ENCODE data around the gene STXBP6.

The STXBP6 gene

DNA sequence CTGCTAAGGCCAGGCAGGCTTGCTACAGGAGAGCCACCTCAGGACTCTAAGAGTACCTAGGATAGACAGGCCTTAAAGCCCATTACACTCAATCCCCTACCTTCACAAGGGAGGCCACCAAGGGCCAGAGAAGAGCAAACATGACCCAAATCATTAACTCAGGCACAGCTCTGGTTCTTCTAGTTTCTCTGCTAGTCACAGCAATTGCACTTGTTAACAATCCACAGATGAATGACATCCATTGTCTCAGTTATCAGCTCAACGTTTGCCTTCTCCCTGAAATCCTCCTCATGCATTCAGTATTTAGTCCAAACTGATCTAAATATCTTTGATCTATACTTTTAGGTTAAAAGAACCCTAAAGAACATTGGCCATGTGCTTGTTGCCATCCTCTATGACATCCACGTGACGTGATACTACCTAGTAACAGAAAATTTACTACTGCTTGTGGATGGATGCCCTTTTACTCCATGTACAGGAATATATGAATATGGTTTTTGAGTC lies 164.5 kb downstream of the STXBP6 start:
- Histone ChIP-seq H3K27me3 (no peaks in the 10 kb centered on the region), H3K4me1 (no peaks in the 10 kb centered on the region), H3K4me3 (ENCODE audit: low read depth, low read length) (no peak overlapping the region), H3K36me3 (no peaks in the 10 kb centered on the region), H3K9me3 (no peaks in the 10 kb centered on the region)
- DNase-seq: no peak
- TF ChIP-seq, protein P1, sequence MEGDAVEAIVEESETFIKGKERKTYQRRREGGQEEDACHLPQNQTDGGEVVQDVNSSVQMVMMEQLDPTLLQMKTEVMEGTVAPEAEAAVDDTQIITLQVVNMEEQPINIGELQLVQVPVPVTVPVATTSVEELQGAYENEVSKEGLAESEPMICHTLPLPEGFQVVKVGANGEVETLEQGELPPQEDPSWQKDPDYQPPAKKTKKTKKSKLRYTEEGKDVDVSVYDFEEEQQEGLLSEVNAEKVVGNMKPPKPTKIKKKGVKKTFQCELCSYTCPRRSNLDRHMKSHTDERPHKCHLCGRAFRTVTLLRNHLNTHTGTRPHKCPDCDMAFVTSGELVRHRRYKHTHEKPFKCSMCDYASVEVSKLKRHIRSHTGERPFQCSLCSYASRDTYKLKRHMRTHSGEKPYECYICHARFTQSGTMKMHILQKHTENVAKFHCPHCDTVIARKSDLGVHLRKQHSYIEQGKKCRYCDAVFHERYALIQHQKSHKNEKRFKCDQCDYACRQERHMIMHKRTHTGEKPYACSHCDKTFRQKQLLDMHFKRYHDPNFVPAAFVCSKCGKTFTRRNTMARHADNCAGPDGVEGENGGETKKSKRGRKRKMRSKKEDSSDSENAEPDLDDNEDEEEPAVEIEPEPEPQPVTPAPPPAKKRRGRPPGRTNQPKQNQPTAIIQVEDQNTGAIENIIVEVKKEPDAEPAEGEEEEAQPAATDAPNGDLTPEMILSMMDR (IDR thresholded peaks at IDR 0.05; ENCODE audit: low read depth, low read length): no peak

DNA sequence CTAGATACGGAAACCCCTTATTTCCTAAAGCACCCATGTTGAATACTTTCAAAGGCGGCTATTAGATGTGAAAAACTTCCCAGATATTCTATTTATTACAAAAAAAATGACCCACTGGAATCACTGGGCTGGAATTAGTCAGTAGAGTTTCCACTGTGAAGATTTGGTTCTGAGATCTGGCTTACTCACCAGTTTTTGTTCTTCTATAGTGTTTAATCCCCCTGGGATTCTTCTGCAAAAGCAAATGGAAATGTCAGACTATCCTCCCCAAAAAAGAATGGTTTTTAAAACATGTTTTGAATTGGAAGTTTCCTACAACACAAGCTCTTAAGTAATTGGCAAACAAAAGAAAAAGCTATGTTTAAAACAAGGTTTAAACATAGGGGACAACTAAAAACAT lies 166.4 kb downstream of the STXBP6 start:
- no peaks in the 10 kb centered on the region for H3K9me3 ChIP-seq
- no peak overlapping the region for H3K4me3 ChIP-seq (ENCODE audit: low read depth, low read length)
- TF ChIP-seq, protein P1 (IDR thresholded peaks at IDR 0.05; ENCODE audit: low read depth, low read length): no peak
- H3K36me3 ChIP-seq: no peaks in the 10 kb centered on the region
- no peaks in the 10 kb centered on the region for H3K4me1 ChIP-seq
- no peaks in the 10 kb centered on the region for H3K27me3 ChIP-seq
- DNase-seq: no peak

DNA sequence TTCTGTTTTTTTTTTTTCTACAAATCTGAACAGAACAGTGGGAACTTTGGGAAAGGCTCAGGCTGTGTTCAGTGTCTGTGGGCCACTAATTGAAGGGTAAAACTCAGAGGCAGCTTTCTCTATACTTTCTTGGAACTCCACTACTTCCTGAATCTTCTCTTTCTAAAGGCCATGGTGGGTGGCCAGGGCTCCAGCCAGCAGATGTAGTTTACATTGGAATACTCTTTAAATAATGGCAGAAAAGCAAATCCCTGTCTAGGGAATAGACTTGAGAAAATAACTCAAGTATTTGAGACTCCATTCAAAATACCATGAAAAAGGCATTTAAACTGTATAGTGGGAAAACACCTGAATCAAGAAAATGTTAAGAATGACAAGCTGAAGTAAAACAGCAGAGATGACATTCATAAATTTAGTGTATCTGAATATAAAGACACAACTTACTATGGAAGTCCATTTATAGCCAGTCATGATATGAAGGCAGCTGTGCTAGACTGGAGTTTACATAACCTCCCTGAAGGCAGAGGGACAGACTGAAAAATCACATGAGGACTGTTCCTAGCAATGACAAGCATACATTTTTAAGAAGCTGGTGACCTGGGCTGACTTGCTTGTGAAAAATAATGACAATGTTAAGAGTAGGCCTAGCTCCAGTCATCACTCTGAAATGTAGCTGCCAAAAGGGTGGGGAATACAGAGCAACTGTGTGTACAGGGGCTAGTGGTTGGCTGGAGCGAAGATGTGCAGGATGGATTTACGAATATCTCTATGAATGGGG lies 168.6 kb downstream of the STXBP6 start:
- Histone ChIP-seq H3K9me3 (no peaks in the 10 kb centered on the region), H3K36me3 (no peaks in the 10 kb centered on the region), H3K27me3 (no peaks in the 10 kb centered on the region), H3K4me3 (ENCODE audit: low read depth, low read length) (no peak overlapping the region), H3K4me1 (no peaks in the 10 kb centered on the region)
- TF ChIP-seq, protein P1 (IDR thresholded peaks at IDR 0.05; ENCODE audit: low read depth, low read length): no peak
- no peak for DNase-seq

DNA sequence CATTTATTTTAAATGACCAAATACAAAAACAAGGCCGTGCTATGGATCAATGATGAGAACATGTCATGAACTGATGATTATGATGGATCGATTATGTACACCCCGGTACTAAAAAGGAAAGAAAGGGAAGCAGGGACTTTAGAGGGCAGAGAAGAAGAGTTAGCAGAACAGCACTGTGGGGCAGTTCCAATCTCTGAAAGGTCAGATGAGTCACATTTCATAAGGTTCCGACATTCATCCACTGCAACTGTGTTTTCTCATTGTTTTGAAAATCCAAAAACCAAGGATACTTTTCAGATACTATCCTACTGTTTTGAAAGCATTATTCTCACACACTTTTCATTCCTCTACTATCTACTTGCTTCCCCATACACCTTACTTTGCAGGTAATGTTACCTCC lies 169.3 kb downstream of the STXBP6 start:
- no peak for DNase-seq
- H3K9me3 ChIP-seq: no peaks in the 10 kb centered on the region
- no peak overlapping the region for H3K4me3 ChIP-seq (ENCODE audit: low read depth, low read length)
- TF ChIP-seq, protein P1 (IDR thresholded peaks at IDR 0.05; ENCODE audit: low read depth, low read length): no peak
- no peaks in the 10 kb centered on the region for H3K36me3 ChIP-seq
- H3K27me3 ChIP-seq: no peaks in the 10 kb centered on the region
- H3K4me1 ChIP-seq: no peaks in the 10 kb centered on the region

DNA sequence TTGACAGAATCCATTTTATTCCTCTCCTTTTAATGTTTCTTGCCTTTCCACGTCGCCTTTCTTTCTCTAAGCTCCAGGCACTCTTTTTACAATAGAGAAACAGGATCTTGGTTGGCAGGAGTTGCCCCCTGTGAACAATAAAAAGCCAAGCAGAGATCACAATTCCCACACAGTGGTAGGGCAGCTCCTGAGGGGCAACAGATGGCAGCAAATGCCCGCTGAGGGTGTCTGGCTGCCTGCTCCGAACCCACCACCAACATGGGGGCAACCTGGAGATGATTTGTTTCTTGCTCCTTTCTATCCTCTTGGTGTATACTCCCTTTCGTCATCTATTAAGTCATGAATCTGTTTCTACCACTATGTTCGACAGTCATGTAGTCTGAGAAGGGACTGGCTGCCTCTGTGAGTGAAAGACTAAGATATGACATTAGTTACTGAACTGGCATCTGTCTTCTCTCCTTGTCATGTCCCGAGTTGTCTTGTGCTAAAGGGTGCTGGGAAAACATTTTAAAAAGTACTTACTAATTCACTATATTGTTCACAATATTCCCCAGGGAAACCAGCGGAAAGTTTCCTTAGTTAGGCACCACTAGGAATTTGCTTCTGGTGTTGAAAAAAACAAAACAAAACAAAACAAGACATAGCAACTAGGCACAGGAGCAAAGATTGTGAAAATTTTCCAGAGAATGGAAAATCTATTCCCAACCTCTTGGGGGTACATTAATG lies 170.1 kb downstream of the STXBP6 start:
- H3K27me3 ChIP-seq: no peaks in the 10 kb centered on the region
- no peak overlapping the region for H3K4me3 ChIP-seq (ENCODE audit: low read depth, low read length)
- no peaks in the 10 kb centered on the region for H3K36me3 ChIP-seq
- H3K9me3 ChIP-seq: no peaks in the 10 kb centered on the region
- TF ChIP-seq, protein P1 (IDR thresholded peaks at IDR 0.05; ENCODE audit: low read depth, low read length): no peak
- no peaks in the 10 kb centered on the region for H3K4me1 ChIP-seq
- no peak for DNase-seq

DNA sequence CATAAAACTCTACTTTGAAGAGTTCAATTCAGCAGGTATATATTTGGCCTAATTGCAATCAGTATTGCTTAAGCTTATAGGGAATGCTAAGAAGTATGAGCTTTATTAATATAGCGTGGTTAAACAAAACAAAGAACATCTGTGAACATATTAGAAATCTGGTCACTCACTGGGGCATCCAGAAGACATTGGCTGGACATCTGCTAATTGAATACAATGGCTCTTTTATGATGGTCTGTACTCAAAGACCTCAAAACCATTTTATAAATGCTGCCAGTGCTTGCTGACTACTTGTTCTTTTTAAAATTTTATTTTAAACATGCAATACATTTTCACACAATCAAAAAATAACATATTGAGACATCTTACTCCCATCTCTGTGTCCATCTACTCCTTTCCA lies 173.0 kb downstream of the STXBP6 start:
- Histone ChIP-seq H3K9me3 (no peaks in the 10 kb centered on the region), H3K36me3 (no peaks in the 10 kb centered on the region), H3K27me3 (no peaks in the 10 kb centered on the region), H3K4me3 (ENCODE audit: low read depth, low read length) (no peak overlapping the region), H3K4me1 (no peaks in the 10 kb centered on the region)
- TF ChIP-seq, protein P1 (IDR thresholded peaks at IDR 0.05; ENCODE audit: low read depth, low read length): no peak
- no peak for DNase-seq

Data from BE2C (cell line).